HAP-1 (cell line): ENCODE data around the gene CDV3.

Experiments used
- DNase-seq, 2 experiments: peaks; one replicate each; pipeline ENCODE4 v3.0.0-alpha.2; 2016 to 2020; ENCODE audit warnings: low spot score in 2 of 2
- H3K27me3 ChIP-seq: fragments of 250-450 bp; sonication (Bioruptor Pico); 2 replicates; pipeline ENCODE4 v1.5.1; 2020; ENCODE audit warnings: low read depth, mild to moderate bottlenecking, moderate library complexity
- H3K36me3 ChIP-seq: fragments of 250-450 bp; sonication (Bioruptor Pico); replicated peaks from 2 replicates; pipeline ENCODE4 v1.5.1; 2020; ENCODE audit warnings: mild to moderate bottlenecking
- H3K4me1 ChIP-seq: fragments of 250-450 bp; sonication (Bioruptor Pico); 2 replicates; pipeline ENCODE4 v1.5.1; 2020; ENCODE audit warnings: mild to moderate bottlenecking
- H3K4me3 ChIP-seq: fragments of 250-450 bp; sonication (Bioruptor Pico); 2 replicates; pipeline ENCODE4 v1.5.1; 2020; ENCODE audit warnings: mild to moderate bottlenecking, moderate library complexity
- H3K9me3 ChIP-seq: fragments of 250-450 bp; sonication (Bioruptor Pico); 2 replicates; pipeline ENCODE4 v1.5.1; 2020; ENCODE audit warnings: mild to moderate bottlenecking, moderate library complexity
- in situ Hi-C: fragments of 300-500 bp; cut with MboI; formaldehyde crosslinking; loops from 3 replicates; pipeline ENCODE4 v1.14.3; 2020; ENCODE audit warnings: low sequenced_read_pairs, inconsistent platforms, mixed read lengths

Gene CDV3

GRCh38 chr3:133599280-133599679, 25.8 kb downstream of the CDV3 start:
- Histone ChIP-seq H3K36me3 (peaks cover 19% of the 10 kb centered on the region), H3K4me3 (no peak overlapping the region), H3K9me3 (no peaks in the 10 kb centered on the region), H3K27me3 (no peaks in the 10 kb centered on the region), H3K4me1 (no peaks in the 10 kb centered on the region)
- in situ Hi-C loops = loop anchor here (25.0 kb wide), 1 partner anchor 887 kb away; the partner anchor contains the start of gene NPHP3
- DNase-seq = no peak

GRCh38 chr3:133600572-133601081, 27.1 kb downstream of the CDV3 start:
- Histone ChIP-seq H3K4me3 (no peak overlapping the region), H3K27me3 (no peaks in the 10 kb centered on the region), H3K36me3 (peaks cover 24% of the 10 kb centered on the region), H3K4me1 (no peaks in the 10 kb centered on the region), H3K9me3 (no peaks in the 10 kb centered on the region)
- DNase-seq = no peak
- in situ Hi-C loops = no loop called here

- in situ Hi-C loops = no loop called here
- H3K36me3 ChIP-seq = peaks cover 69% of the 10 kb centered on the region
These were observed 32.9 kb downstream of the CDV3 start for GRCh38 chr3:133606342-133606741.

GRCh38 chr3:133606902-133607301, 33.4 kb downstream of the CDV3 start:
- DNase-seq = no peak
- peaks cover 70% of the 10 kb centered on the region for H3K36me3 ChIP-seq
- in situ Hi-C loops = no loop called here

More at GRCh38 chr3:133606342-133606741, 32.9 kb downstream of the CDV3 start:
- Histone ChIP-seq H3K9me3 (no peaks in the 10 kb centered on the region), H3K4me3 (no peak overlapping the region), H3K4me1 (no peaks in the 10 kb centered on the region), H3K27me3 (no peaks in the 10 kb centered on the region)
- DNase-seq = no peak

GRCh38 chr3:133607816-133608215, 34.3 kb downstream of the CDV3 start:
- Histone ChIP-seq H3K36me3 (peaks cover 72% of the 10 kb centered on the region), H3K4me3 (no peak overlapping the region), H3K9me3 (no peaks in the 10 kb centered on the region), H3K27me3 (no peaks in the 10 kb centered on the region), H3K4me1 (no peaks in the 10 kb centered on the region)
- in situ Hi-C loops = no loop called here
- no peak for DNase-seq

More at GRCh38 chr3:133606902-133607301, 33.4 kb downstream of the CDV3 start:
- no peaks in the 10 kb centered on the region for H3K9me3 ChIP-seq
- no peak overlapping the region for H3K4me3 ChIP-seq
- no peaks in the 10 kb centered on the region for H3K4me1 ChIP-seq
- no peaks in the 10 kb centered on the region for H3K27me3 ChIP-seq

- no peak for DNase-seq
- in situ Hi-C loops = no loop called here
- Histone ChIP-seq H3K4me1 (no peaks in the 10 kb centered on the region), H3K27me3 (no peaks in the 10 kb centered on the region), H3K9me3 (no peaks in the 10 kb centered on the region), H3K4me3 (no peak overlapping the region), H3K36me3 (peaks cover 77% of the 10 kb centered on the region)
These were observed 34.9 kb downstream of the CDV3 start for GRCh38 chr3:133608388-133608787.

- no peak for DNase-seq
- H3K36me3 ChIP-seq = peaks cover 85% of the 10 kb centered on the region
- no peak overlapping the region for H3K4me3 ChIP-seq
- in situ Hi-C loops = no loop called here
- H3K9me3 ChIP-seq = no peaks in the 10 kb centered on the region
- no peaks in the 10 kb centered on the region for H3K27me3 ChIP-seq
- H3K4me1 ChIP-seq = no peaks in the 10 kb centered on the region
These were observed 36.5 kb downstream of the CDV3 start for GRCh38 chr3:133610031-133610430.

- Histone ChIP-seq H3K36me3 (peaks cover 91% of the 10 kb centered on the region), H3K4me1 (no peaks in the 10 kb centered on the region), H3K9me3 (no peaks in the 10 kb centered on the region), H3K27me3 (no peaks in the 10 kb centered on the region), H3K4me3 (no peak overlapping the region)
- DNase-seq = no peak
- in situ Hi-C loops = no loop called here
These were observed 38.0 kb downstream of the CDV3 start for GRCh38 chr3:133611534-133611933.

GRCh38 chr3:133620066-133620784, 46.7 kb downstream of the CDV3 start:
- Histone ChIP-seq H3K4me3 (no peak overlapping the region), H3K4me1 (no peaks in the 10 kb centered on the region), H3K36me3 (peaks cover 79% of the 10 kb centered on the region), H3K9me3 (no peaks in the 10 kb centered on the region), H3K27me3 (no peaks in the 10 kb centered on the region)
- in situ Hi-C loops = no loop called here
- no peak for DNase-seq

- H3K27me3 ChIP-seq = no peaks in the 10 kb centered on the region
- no peak overlapping the region for H3K4me3 ChIP-seq
- no peak for DNase-seq
- in situ Hi-C loops = no loop called here
- peaks cover 90% of the 10 kb centered on the region for H3K36me3 ChIP-seq
- no peaks in the 10 kb centered on the region for H3K9me3 ChIP-seq
- H3K4me1 ChIP-seq = no peaks in the 10 kb centered on the region
These were observed 54.3 kb downstream of the CDV3 start for GRCh38 chr3:133627789-133628188.

GRCh38 chr3:133629146-133629545, 55.7 kb downstream of the CDV3 start:
- H3K9me3 ChIP-seq = no peaks in the 10 kb centered on the region
- no peak for DNase-seq
- no peak overlapping the region for H3K4me3 ChIP-seq
- no peaks in the 10 kb centered on the region for H3K4me1 ChIP-seq
- H3K27me3 ChIP-seq = no peaks in the 10 kb centered on the region
- in situ Hi-C loops = no loop called here
- peaks cover 90% of the 10 kb centered on the region for H3K36me3 ChIP-seq

- Histone ChIP-seq H3K9me3 (no peaks in the 10 kb centered on the region), H3K4me1 (no peaks in the 10 kb centered on the region), H3K27me3 (no peaks in the 10 kb centered on the region), H3K4me3 (no peak overlapping the region), H3K36me3 (peaks cover 90% of the 10 kb centered on the region)
- in situ Hi-C loops = no loop called here
- DNase-seq = no peak
These were observed 60.0 kb downstream of the CDV3 start for GRCh38 chr3:133633439-133633838.
